GM21381 (cell line): ENCODE results near the gene NRXN3.

Experiments
- ATAC-seq: cut with Tn5 transposase; IDR thresholded peaks from one replicate; pipeline ENCODE4 v1.9.1; 2021; ENCODE audit warnings: mild to moderate bottlenecking, moderate library complexity; ENCODE audit not compliant: unreplicated experiment

Gene NRXN3

GRCh38 chr14:78170203-78170602 is at the start of gene NRXN3:
NRXN3 (plus strand) TSS chr14:78170373; CDS start chr14:78243094, 72,721 bp downstream.
- ATAC-seq = no peak

DNA sequence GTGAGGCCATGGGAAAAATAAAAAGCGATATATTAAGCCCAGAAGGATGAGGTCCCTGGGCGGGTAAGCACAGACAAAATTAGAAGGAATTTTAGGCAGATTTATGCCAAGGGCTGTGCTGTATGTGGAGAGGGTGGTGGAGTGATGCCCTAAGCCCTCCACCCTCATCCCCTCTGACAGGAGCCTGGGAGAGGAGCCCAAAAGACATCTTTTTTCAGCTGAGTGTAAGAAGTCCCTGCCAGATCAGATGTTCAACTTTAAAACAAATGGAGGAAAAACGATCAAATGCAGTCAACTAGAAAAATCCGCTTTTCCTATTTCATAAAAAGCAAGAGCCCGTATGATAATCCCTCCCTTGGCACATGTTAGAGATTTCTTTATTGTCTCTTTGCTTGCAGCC is 47.7 kb upstream of the NRXN3 start:
- no peak for ATAC-seq

GRCh38 chr14:78123650-78124253 is 46.4 kb upstream of the NRXN3 start:
- ATAC-seq = no peak

- no peak for ATAC-seq
Observed at GRCh38 chr14:78127961-78128360, 42.2 kb upstream of the NRXN3 start.

DNA sequence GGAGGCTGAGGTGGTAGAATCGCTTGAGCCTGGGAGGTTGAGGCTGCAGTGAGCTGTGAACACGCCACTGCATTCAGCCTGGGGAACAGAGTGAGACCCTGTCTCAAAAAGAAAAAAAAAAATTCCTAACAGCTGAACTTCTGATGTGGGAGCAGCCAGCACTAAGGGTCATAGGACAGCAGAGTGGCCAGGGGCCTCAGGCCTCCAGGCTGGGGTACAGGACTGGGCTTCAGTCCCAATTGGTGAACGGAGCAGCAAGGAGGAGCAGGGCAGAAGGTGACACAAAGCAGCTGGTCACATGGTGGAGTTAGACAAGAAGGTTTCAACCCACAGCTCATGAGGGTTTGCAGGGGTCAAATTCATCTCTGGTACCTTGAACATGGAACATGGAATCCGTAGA is 40.8 kb upstream of the NRXN3 start:
- no peak for ATAC-seq

DNA sequence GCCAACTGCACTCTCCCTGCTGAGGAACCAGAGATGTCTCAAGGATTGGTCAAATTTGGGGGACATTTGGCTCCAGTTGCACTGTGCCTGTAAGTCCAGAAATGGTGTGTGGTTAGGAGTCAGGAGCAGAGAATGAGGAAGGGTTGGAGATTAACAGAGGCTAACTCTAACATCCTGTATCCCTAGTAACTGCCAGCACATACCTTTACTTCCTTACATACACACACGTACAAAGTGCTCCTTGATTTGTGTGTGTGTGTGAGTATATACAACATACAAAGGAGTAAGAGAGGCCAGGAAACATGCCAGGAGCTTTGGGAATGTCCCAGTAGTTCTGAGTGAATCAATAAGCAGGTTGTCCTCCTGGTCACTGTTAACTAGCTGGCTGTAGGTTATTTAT is 39.8 kb upstream of the NRXN3 start:
- no peak for ATAC-seq

- ATAC-seq = no peak
Observed at GRCh38 chr14:78131201-78131600, 39.0 kb upstream of the NRXN3 start.

DNA sequence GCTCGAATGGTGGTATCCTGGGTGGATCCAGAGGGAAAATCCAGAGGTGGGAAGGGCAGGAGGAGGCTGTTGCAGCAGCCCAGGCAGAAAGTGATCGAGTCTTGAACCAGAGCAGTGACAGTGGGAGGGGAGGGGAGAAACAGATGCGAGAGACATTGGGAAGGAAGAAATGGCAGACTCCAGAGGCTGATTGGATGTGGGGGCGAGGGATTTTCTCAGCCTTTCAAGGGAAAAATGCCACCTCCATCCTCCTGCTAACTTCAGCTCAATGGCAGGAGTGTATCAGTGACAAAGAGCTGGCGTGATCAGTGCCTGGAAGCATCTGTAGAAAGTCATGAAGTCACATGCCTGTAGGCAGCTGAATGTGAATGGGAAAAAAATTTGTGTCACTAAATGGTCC is 38.6 kb upstream of the NRXN3 start:
- no peak for ATAC-seq

GRCh38 chr14:78135450-78135891 is 34.7 kb upstream of the NRXN3 start:
- ATAC-seq = no peak

GRCh38 chr14:78136695-78137094 is 33.5 kb upstream of the NRXN3 start:
- no peak for ATAC-seq

- no peak for ATAC-seq
Observed at GRCh38 chr14:78141590-78141989, 28.6 kb upstream of the NRXN3 start.

DNA sequence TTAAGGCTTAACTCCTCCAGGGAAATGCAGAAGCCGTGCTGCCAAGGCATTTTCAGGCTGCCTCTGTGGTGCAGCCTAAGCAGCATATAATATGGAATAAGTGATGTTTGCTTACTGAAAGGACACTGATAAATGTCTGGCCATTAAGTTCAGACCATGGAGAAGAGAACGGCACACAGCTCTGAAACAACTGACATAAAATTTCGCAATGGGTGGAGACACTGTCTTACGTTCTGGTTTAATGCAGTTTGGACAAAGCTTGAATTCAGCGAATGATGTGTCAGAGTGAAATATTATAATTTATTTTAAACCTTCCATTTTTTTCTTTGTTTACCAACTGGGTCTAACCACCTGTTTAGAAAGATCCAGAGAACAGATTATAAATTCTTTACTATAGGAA is 27.2 kb upstream of the NRXN3 start:
- no peak for ATAC-seq

- ATAC-seq = no peak
Observed at GRCh38 chr14:78143489-78144145, 26.6 kb upstream of the NRXN3 start.

- no peak for ATAC-seq
Observed at GRCh38 chr14:78152201-78153063, 17.7 kb upstream of the NRXN3 start.

GRCh38 chr14:78153064-78153341 is 17.2 kb upstream of the NRXN3 start:
- no peak for ATAC-seq

DNA sequence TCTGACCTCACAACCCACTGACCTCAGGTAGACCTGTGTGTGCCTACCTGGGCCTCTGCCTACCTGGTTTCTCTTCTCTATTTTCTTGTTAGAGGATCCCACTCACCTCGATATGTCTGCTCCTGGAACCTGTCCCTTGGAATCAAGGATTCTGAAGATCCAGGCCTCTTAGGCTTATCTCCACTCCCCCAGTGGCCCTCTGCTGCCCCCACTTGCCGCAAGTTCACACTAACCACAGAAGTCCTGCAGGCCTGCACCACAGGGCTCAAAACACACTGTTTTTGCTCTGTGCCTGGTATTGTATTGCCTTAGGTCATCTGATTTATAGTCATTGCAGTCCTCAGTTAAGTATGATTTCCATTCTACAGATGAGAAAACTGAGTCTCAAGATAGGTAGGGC is 15.3 kb upstream of the NRXN3 start:
- ATAC-seq = no peak

GRCh38 chr14:78156196-78156595 is 14.0 kb upstream of the NRXN3 start:
- no peak for ATAC-seq

- ATAC-seq = no peak
Observed at GRCh38 chr14:78157494-78158437, 12.4 kb upstream of the NRXN3 start.

DNA sequence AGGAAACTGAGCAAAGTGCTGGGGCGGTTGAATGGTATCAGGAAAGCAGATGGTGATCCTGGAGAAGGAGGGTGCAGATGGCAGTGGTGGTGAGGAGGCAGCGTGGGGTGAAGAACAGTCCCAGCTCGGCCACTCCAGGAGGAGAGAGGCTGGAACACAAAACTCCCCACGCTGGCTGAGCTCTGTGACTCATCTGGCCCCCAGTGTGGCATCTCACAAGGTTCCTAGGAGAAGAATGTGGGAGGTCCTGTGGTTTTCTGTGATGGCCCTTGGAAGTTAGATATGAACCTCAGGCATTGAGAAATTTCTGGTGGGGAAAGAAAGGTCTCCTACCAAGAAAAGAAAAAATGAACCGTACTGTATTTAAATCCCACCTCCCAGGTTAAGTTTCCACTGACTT is 8.0 kb upstream of the NRXN3 start:
- no peak for ATAC-seq

DNA sequence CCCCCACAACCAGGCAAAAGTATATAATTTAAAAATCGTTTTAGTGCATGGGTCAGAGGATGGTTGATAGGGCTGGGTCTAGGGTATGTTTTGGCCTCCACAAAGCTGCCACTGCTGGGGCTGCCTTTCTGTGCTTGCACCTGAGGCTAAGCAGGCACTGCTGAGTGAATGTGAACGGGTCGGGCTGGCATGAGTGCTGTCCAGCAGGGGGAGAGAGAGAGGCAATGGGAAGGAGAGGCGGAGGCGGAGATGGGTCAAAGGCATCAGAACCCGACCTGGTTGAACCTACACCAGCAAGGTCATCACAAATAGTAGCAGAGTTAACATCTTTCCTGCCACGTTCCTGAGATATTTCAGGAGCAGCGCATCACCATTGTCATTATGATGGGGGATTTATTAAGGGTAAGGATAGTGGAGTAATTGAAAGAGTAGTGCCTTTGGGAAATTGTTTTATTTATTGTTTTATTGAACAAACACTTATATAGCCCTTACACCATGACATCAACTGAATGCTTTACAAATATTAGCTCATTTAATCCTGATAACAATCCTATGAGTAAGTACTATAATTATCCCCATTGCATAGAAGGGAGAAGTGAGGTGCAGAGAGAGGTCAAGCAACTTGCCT is 5.8 kb upstream of the NRXN3 start:
- no peak for ATAC-seq

DNA sequence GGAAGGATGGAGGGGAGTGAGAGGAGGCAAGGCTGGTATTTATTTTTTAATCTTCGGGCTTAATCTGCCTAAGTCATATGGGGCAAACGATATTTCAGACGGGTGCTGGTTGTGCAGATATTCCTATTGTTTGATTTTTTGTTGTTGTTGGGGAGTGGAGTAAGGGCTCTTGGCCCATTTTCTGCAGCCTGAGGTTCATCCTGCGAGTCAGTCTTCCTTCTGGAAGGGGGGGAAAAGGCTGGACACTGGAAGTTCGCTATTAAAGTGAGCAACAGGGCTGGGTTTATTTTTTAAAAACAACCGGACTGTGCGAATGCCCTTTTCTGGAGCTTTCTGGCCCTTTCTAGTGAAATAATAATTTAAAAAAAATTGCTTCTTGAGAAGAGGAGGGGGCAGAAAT is 2.3 kb downstream of the NRXN3 start:
- ATAC-seq = no peak
